Activated naive CD8-positive, alpha-beta T cell treated with anti-CD3 and anti-CD28 coated beads for 36 hours (primary cell): ENCODE measurements around the gene ZNF837. TPM values are rescaled to one million over a fixed set of nuclear protein-coding genes. Genes with fewer than 3 reads are reported as not detected.
"Not testable (repeated sequence)": the region's sequence is repeated elsewhere in the genome, so short reads cannot be mapped to it uniquely, and the experiment has no call there.

ENCODE experiments used
- DNase-seq: peaks from one replicate; pipeline ENCODE4 v3.0.0; 2021
- H3K27ac Mint-ChIP-seq: one replicate; pipeline ENCODE4 v1.8.0; 2022; ENCODE audit warnings: mild to moderate bottlenecking, moderate library complexity, mixed read lengths
- H3K27me3 Mint-ChIP-seq: one replicate; pipeline ENCODE4 v1.8.0; 2022; ENCODE audit warnings: mild to moderate bottlenecking, mixed read lengths
- H3K36me3 Mint-ChIP-seq: one replicate; pipeline ENCODE4 v1.8.0; 2021; ENCODE audit warnings: mild to moderate bottlenecking, mixed read lengths
- H3K4me1 Mint-ChIP-seq: one replicate; pipeline ENCODE4 v1.8.0; 2021; ENCODE audit warnings: mixed read lengths
- H3K4me3 Mint-ChIP-seq: one replicate; pipeline ENCODE4 v1.8.0; 2022; ENCODE audit warnings: mild to moderate bottlenecking, moderate library complexity, mixed read lengths
- H3K9me3 Mint-ChIP-seq: one replicate; pipeline ENCODE4 v1.8.0; 2022; ENCODE audit warnings: mixed read lengths
- total RNA-seq, 2 experiments: library from RNA; stranded (reverse); gene quantifications; one replicate each; pipeline ENCODE4 v1.2.3, GENCODE V29; 2021

ZNF837 gene
- total RNA-seq, 2 experiments from 2014 or later = 2.0 to 2.1 TPM

GRCh38 chr19:58386576-58387337 lies 5.9 kb upstream of the ZNF837 start, which contains the start of gene RPS5:
RPS5 (plus strand) TSS chr19:58387269; CDS start chr19:58388138, 869 bp downstream.
- DNase-seq = peak; percentile 96
- Mint-ChIP-seq H3K27me3 (no peaks in the 10 kb centered on the region), H3K36me3 (peaks cover 39% of the 10 kb centered on the region), H3K4me3 (peak within 1 kb of the TSS; percentile 98), H3K27ac (peak within 1 kb of the TSS; percentile 98), H3K9me3 (no peaks in the 10 kb centered on the region), H3K4me1 (peaks cover 35% of the 10 kb centered on the region)

GRCh38 chr19:58385891-58386575 lies 5.2 kb upstream of the ZNF837 start:
- H3K4me3 Mint-ChIP-seq = peak overlapping the region; percentile 98
- peaks cover 34% of the 10 kb centered on the region for H3K4me1 Mint-ChIP-seq
- peak; percentile 41 for DNase-seq
- peak overlapping the region; percentile 98 for H3K27ac Mint-ChIP-seq
- peaks cover 36% of the 10 kb centered on the region for H3K36me3 Mint-ChIP-seq
- H3K9me3 Mint-ChIP-seq = no peaks in the 10 kb centered on the region
- no peaks in the 10 kb centered on the region for H3K27me3 Mint-ChIP-seq

- Mint-ChIP-seq H3K27me3 (no peaks in the 10 kb centered on the region), H3K27ac (peak overlapping the region; percentile 98), H3K9me3 (no peaks in the 10 kb centered on the region), H3K4me3 (peak overlapping the region; percentile 98), H3K4me1 (peaks cover 28% of the 10 kb centered on the region), H3K36me3 (peaks cover 30% of the 10 kb centered on the region)
- DNase-seq = no peak
These were observed 4.6 kb upstream of the ZNF837 start for GRCh38 chr19:58385313-58385890.

GRCh38 chr19:58382997-58383603 lies 2.3 kb upstream of the ZNF837 start:
- H3K4me3 Mint-ChIP-seq = no peak overlapping the region
- H3K27ac Mint-ChIP-seq = no peak overlapping the region

GRCh38 chr19:58381460-58382212 lies 806 bp upstream of the ZNF837 start:
- DNase-seq = no peak
- H3K27me3 Mint-ChIP-seq = no peaks in the 10 kb centered on the region
- no peaks in the 10 kb centered on the region for H3K9me3 Mint-ChIP-seq
- H3K4me1 Mint-ChIP-seq = peaks cover 25% of the 10 kb centered on the region
- peak overlapping the region; percentile 85 for H3K4me3 Mint-ChIP-seq
- H3K36me3 Mint-ChIP-seq = no peaks in the 10 kb centered on the region
- H3K27ac Mint-ChIP-seq = peak overlapping the region; percentile 88

More at GRCh38 chr19:58382997-58383603, 2.3 kb upstream of the ZNF837 start:
- peaks cover 28% of the 10 kb centered on the region for H3K4me1 Mint-ChIP-seq
- H3K36me3 Mint-ChIP-seq = peaks cover 12% of the 10 kb centered on the region
- no peak for DNase-seq
- H3K9me3 Mint-ChIP-seq = no peaks in the 10 kb centered on the region
- no peaks in the 10 kb centered on the region for H3K27me3 Mint-ChIP-seq

- Mint-ChIP-seq H3K4me1 (peaks cover 21% of the 10 kb centered on the region), H3K4me3 (peak overlapping the region; percentile 85), H3K27me3 (no peaks in the 10 kb centered on the region), H3K36me3 (no peaks in the 10 kb centered on the region), H3K9me3 (no peaks in the 10 kb centered on the region), H3K27ac (peak overlapping the region; percentile 88)
- no peak for DNase-seq
These were observed 681 bp downstream of the ZNF837 start for GRCh38 chr19:58380037-58380661.

GRCh38 chr19:58379246-58379645 lies 1.6 kb downstream of the ZNF837 start:
- Mint-ChIP-seq H3K4me1 (peaks cover 23% of the 10 kb centered on the region), H3K4me3 (peak overlapping the region; percentile 85), H3K36me3 (no peaks in the 10 kb centered on the region), H3K27ac (peak overlapping the region; percentile 88), H3K27me3 (no peaks in the 10 kb centered on the region), H3K9me3 (no peaks in the 10 kb centered on the region)
- DNase-seq = no peak

GRCh38 chr19:58376724-58377123 lies 4.1 kb downstream of the ZNF837 start:
- H3K4me1 Mint-ChIP-seq = peaks cover 17% of the 10 kb centered on the region
- not testable (repeated sequence) for H3K27me3 Mint-ChIP-seq, DNase-seq, H3K27ac Mint-ChIP-seq, H3K4me3 Mint-ChIP-seq, H3K36me3 Mint-ChIP-seq, H3K9me3 Mint-ChIP-seq

GRCh38 chr19:58374200-58374599 lies 6.6 kb downstream of the ZNF837 start:
- peaks cover 7% of the 10 kb centered on the region for H3K4me1 Mint-ChIP-seq
- no peaks in the 10 kb centered on the region for H3K27me3 Mint-ChIP-seq
- H3K36me3 Mint-ChIP-seq = no peaks in the 10 kb centered on the region
- no peak overlapping the region for H3K4me3 Mint-ChIP-seq
- H3K9me3 Mint-ChIP-seq = no peaks in the 10 kb centered on the region
- no peak overlapping the region for H3K27ac Mint-ChIP-seq
- no peak for DNase-seq

GRCh38 chr19:58372311-58373133 lies 8.3 kb downstream of the ZNF837 start:
- H3K27ac Mint-ChIP-seq = no peak overlapping the region
- H3K4me1 Mint-ChIP-seq = peaks cover 3% of the 10 kb centered on the region
- H3K4me3 Mint-ChIP-seq = no peak overlapping the region
- no peaks in the 10 kb centered on the region for H3K27me3 Mint-ChIP-seq
- no peak for DNase-seq
- no peaks in the 10 kb centered on the region for H3K36me3 Mint-ChIP-seq
- no peaks in the 10 kb centered on the region for H3K9me3 Mint-ChIP-seq

- Mint-ChIP-seq H3K36me3 (no peaks in the 10 kb centered on the region), H3K4me1 (no peaks in the 10 kb centered on the region), H3K9me3 (no peaks in the 10 kb centered on the region), H3K4me3 (no peak overlapping the region), H3K27me3 (no peaks in the 10 kb centered on the region), H3K27ac (no peak overlapping the region)
- no peak for DNase-seq
These were observed 12.1 kb downstream of the ZNF837 start for GRCh38 chr19:58368561-58369360.

GRCh38 chr19:58367698-58368454 lies 13.0 kb downstream of the ZNF837 start:
- no peaks in the 10 kb centered on the region for H3K27me3 Mint-ChIP-seq
- H3K4me3 Mint-ChIP-seq = no peak overlapping the region
- H3K9me3 Mint-ChIP-seq = no peaks in the 10 kb centered on the region
- no peaks in the 10 kb centered on the region for H3K36me3 Mint-ChIP-seq
- peaks cover 1% of the 10 kb centered on the region for H3K4me1 Mint-ChIP-seq
- no peak for DNase-seq
- no peak overlapping the region for H3K27ac Mint-ChIP-seq
